ENCODE measurements around the gene GGNBP2. TPM values are rescaled to one million over a fixed set of nuclear protein-coding genes. Genes with fewer than 3 reads are reported as not detected.

The GGNBP2 gene
- total RNA-seq, 2 donors from 2014 or later = 36.3 to 43.8 TPM

DNA sequence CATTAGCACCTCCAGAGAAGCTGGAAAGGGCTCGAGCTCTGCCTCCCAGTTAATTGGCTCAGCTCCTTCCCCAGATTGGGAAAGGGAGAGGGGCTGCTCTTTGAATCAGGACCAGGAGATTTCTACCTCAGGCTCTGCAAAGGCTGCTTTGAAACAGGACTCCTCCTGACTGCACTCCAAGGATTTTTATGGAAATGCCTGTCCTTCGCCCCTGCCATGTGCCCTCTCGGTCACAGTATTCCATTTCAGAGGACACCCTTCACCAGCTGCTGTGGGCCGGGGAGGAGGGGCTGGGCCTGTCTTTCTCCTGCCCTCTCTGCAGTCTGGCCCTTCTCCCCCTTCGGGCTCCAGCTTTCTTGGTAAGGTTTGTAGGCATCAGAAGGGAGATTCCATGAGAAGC is 70.2 kb downstream of the GGNBP2 start:
- no peaks in the 10 kb centered on the region for H3K36me3 ChIP-seq (replicated peaks in 1 of 2; ENCODE audit: insufficient read depth in 1 of 2, low read depth in 2 of 2)
- TF ChIP-seq POLR2A (IDR thresholded peaks at IDR 0.05) = no peak
- TF ChIP-seq, protein P1, sequence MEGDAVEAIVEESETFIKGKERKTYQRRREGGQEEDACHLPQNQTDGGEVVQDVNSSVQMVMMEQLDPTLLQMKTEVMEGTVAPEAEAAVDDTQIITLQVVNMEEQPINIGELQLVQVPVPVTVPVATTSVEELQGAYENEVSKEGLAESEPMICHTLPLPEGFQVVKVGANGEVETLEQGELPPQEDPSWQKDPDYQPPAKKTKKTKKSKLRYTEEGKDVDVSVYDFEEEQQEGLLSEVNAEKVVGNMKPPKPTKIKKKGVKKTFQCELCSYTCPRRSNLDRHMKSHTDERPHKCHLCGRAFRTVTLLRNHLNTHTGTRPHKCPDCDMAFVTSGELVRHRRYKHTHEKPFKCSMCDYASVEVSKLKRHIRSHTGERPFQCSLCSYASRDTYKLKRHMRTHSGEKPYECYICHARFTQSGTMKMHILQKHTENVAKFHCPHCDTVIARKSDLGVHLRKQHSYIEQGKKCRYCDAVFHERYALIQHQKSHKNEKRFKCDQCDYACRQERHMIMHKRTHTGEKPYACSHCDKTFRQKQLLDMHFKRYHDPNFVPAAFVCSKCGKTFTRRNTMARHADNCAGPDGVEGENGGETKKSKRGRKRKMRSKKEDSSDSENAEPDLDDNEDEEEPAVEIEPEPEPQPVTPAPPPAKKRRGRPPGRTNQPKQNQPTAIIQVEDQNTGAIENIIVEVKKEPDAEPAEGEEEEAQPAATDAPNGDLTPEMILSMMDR (IDR thresholded peaks at IDR 0.05) = no peak
- intact Hi-C loops (cut with DNase I) = no loop called here
- H3K4me3 ChIP-seq = no peak overlapping the region
- no peaks in the 10 kb centered on the region for H3K27me3 ChIP-seq
- no peak for ATAC-seq
- H3K9me3 ChIP-seq = no peaks in the 10 kb centered on the region
- H3K4me1 ChIP-seq = no peaks in the 10 kb centered on the region
- DNase-seq = no peak
- no peak overlapping the region for H3K27ac ChIP-seq
- 46 to 52% methylated on average over 2 to 5 of the region's 5 CpGs for WGBS, 2 donors

DNA sequence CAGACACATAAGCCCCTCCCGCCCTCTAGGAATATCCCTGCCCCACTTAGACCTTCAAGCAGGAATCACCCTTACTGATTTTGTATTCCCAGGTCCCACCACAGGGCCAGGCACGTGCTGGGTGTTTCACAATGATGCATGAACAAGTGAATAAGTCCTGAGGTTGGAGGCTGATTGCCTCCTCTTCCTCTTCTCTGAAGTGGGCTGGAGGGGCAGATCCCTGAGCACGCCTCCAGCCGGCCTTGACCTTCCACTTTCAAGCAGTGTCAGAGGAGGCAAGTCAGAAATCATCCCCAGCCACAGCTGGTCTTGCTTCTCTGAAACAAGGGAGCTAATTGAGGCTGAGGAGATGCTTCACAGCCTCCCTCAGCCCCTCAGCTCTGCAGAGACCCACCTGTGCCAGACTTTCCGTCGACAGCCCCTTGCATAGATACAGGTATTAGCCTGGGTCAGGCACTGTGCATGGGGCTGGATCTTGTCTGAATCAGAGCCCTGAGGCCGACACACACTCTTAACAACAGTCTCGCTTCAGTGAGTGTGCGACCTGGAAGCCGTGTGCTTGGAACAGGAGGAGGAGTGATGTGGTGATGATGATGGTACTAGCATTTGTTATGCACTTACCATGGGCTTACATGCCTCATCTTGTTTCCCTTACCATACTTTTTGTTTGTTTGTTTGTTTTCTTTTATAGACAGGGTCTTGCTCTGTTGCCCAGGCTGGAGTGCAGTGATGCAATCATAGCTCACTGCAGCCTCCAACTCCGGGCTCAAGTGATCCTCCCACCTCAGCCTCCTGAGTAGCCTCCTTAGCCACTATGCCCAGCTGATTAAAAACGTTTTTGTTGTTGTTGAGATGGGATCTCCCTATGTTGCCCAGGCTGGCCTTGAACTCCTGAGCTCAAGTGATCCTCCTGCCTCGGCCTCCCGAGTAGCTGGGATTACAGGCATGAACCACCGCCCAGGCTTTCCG is 71.6 kb downstream of the GGNBP2 start:
- no peak overlapping the region for H3K4me3 ChIP-seq
- H3K4me1 ChIP-seq = no peaks in the 10 kb centered on the region
- no peaks in the 10 kb centered on the region for H3K27me3 ChIP-seq
- WGBS, 2 donors = 72 to 84% methylated on average over 15 to 16 of the region's 16 CpGs
- TF ChIP-seq, protein P1 (IDR thresholded peaks at IDR 0.05) = no peak
- TF ChIP-seq POLR2A (IDR thresholded peaks at IDR 0.05) = no peak
- ATAC-seq (no peak), DNase-seq (no peak)
- no peaks in the 10 kb centered on the region for H3K9me3 ChIP-seq
- no peak overlapping the region for H3K27ac ChIP-seq
- H3K36me3 ChIP-seq (replicated peaks in 1 of 2; ENCODE audit: insufficient read depth in 1 of 2, low read depth in 2 of 2) = no peaks in the 10 kb centered on the region
- intact Hi-C loops (cut with DNase I) = no loop called here

GRCh38 chr17:36617773-36618172 is 73.1 kb downstream of the GGNBP2 start:
- ATAC-seq = no peak
- DNase-seq = no peak
- Histone ChIP-seq H3K4me1 (no peaks in the 10 kb centered on the region), H3K27me3 (no peaks in the 10 kb centered on the region), H3K4me3 (no peak overlapping the region), H3K27ac (no peak overlapping the region), H3K36me3 (replicated peaks in 1 of 2; ENCODE audit: insufficient read depth in 1 of 2, low read depth in 2 of 2) (no peaks in the 10 kb centered on the region), H3K9me3 (no peaks in the 10 kb centered on the region)
- TF ChIP-seq, protein P1 (IDR thresholded peaks at IDR 0.05) = no peak
- TF ChIP-seq POLR2A (IDR thresholded peaks at IDR 0.05) = no peak
- 63% methylated on average over 7 of the region's 7 CpGs for WGBS, 2 donors
- intact Hi-C loops (cut with DNase I) = no loop called here

- intact Hi-C loops (cut with DNase I) = no loop called here
- ATAC-seq (no peak), DNase-seq (no peak)
- 58 to 75% methylated on average over 3 of the region's 3 CpGs for WGBS, 2 donors
- Histone ChIP-seq H3K9me3 (no peaks in the 10 kb centered on the region), H3K36me3 (replicated peaks in 1 of 2; ENCODE audit: insufficient read depth in 1 of 2, low read depth in 2 of 2) (no peaks in the 10 kb centered on the region), H3K27ac (no peak overlapping the region), H3K4me1 (no peaks in the 10 kb centered on the region), H3K27me3 (no peaks in the 10 kb centered on the region), H3K4me3 (no peak overlapping the region)
- TF ChIP-seq, protein P1 (IDR thresholded peaks at IDR 0.05) = no peak
- no peak for TF ChIP-seq POLR2A (IDR thresholded peaks at IDR 0.05)
These were observed 78.6 kb downstream of the GGNBP2 start for GRCh38 chr17:36623281-36623680.

All from body of pancreas (tissue), 4 donors.